Fibroblast of skin of back (primary cell): ENCODE measurements around the gene TM9SF2.

Source experiments
- DNase-seq: peaks from one replicate; pipeline ENCODE4 v3.0.0-alpha.2; 2013

Gene TM9SF2

DNA sequence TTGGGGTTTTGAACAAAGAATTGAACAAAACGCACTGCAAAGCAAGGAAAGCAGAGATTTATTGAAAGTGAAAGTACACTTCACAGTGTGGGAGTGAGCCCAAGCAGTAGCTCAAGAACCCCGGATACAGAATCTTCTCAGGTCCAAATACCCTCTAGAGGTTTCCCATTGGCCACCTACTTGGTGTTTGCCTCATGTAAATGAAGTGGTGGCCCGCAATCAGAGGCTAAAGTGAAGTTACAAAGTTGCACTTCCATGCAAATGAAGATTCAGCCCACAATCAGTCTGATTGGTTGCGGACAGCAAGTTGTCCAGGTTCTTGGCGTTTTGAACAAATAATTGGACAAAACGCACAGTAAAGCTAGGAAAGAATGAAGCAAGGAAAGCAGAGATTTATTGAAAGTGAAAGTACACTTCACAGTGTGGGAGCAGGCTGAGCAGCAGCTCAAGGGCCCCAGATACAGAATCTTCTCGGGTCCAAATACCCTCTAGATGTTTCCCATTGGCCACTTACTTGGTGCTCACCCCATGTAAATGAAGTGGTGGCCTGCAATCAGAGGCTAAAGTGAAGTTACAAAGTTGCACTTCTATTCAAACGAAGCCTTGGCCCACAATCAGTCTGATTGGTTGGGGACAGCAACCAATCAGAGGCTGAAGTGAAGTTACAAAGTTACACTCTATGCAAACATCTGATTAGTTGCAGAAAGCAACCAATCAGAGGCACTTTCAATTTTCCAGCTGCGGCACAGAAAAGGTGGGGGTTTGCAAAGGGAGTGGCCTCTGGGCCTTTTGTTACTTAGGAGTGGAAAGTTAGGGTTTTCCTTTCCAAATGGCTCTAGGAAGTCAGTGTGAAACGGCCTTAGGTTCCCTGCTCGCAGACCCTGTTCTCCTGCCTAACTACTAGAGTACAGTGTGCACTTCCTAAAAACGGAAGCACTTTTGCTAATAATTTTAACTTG lies 4.8 kb upstream of the TM9SF2 start:
- peak; percentile 66 for DNase-seq

DNA sequence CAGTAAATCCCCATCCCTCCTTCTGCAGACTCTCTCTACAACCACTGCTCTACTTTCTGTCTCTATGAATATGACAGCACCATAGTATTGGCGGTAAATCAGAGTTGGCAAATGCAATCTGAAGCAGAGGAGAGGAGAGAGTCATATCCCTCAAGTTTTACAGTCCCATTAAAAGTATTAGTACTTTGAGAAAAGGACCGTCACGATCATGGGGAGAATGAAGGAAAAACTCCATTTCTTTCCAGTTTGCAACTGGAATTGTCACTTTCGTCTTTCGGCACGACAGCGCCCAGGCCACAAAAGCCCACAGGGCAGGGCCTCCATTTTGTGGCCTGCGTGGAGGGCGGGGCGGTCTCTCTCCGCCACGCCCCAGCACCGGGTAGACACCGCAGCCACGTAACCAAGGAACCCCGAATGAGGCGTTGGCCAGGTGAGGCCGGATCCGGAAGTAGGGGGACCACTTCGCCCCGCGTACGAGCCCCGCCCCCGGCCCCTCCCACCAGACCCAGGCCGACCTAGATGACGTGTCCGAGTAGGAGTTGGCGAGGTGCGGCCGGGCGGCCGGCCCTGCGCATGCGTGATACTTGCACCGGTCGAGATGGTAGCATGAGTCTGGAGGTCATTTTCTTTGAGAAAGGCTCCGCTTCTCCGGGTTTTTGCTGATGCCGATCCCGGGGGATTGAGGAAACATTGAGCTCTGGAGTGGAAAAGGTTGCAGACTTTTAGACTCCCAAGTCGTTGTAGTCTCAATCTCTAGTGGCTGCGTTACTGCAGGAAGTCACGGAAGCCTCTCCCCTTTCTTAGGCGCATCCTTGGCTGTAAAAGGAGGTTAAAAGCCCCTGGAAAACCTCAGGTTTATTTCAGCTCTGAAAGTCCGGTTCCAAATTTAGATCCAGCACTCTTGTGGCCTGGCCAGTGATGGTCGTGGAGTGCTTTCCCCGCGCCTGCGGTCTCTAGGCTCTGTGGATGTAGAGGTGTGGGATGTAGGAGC lies 2.8 kb upstream of the TM9SF2 start:
- DNase-seq, result peak; percentile 96

DNA sequence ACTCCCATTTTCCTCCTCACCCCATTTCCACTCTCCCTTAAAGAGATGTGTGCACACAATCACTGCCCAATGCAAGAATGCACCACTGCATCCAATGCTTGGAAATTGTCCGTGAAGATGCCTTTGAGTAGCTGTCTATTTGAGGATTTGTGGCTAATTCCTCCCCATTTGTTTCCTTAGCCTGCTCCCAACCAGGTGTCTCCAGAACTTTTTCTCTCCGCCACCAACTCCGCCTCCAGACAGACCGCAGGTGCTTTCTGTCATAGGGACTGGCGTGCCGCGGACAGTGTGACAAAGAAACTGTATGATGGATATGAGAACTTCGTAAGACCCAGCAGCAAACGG lies 461 bp upstream of the TM9SF2 start:
- DNase-seq, result no peak

DNA sequence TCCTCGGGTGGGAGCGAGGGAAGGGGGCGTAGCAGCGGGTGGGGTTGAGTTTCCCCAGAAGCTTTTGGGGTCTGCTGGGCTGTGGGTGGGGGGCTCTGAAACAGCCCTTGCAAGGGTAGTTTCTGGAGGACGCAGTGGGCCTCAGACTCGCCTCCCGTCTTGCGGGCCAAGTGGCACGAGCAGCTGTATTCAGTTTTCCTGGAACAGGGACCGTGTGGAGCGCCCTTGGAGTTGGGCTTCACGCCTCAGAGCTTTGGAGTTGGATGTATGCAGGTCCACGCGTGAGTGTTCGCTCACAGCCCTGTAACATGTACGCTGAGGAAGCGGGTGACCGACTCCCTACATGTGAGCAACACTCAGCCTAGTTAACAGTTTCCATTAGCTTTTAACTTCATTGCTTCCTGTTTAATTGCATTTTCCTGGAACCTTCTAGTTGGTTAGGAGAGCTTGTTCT lies 603 bp downstream of the TM9SF2 start:
- DNase-seq, result peak; percentile 18

DNA sequence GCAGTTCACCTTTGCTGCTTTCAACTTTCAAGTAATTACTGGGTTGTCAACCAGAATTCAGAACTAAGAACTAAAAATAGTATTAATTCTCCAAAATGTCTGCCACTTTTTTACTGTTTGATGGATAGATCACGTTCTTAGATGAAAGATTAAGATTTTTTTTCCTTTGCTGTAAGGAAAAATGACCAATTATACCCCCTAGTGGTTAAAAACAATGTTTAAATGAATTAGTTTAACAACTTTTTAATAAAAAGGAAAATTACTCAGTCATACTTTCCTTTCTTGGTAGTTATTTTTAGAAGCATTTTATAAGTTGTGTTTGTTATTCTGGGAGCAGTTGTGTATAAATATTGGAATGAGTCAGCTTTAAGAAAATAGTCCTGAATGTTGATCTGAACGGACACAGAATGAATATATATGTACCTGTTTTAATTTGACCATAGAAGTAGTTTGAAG lies 4.6 kb downstream of the TM9SF2 start:
- DNase-seq, result peak; percentile 18

DNA sequence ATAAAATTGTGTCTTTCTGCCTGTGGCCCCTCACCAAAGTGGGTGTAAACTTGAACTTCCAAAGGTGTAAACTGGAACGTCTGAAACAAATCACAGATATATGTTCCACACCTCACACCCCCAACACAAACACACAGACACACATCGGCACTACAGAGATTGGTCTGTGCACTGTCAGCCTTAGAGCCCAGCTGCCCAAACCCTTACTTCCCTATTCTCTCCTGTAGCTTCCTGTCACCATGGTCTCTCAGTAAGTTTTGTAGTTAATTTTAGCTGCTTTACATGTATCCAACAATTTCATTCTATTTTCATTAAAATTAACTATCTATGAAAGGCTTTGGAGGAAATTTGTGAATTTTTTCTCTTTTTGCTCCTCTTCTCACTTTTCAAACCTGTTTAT lies 5.4 kb downstream of the TM9SF2 start:
- no peak for DNase-seq

GRCh38 chr13:99507054-99507453 lies 5.8 kb downstream of the TM9SF2 start:
- DNase-seq, result no peak

- DNase-seq, result no peak
Measured at GRCh38 chr13:99507551-99507950, 6.3 kb downstream of the TM9SF2 start.

DNA sequence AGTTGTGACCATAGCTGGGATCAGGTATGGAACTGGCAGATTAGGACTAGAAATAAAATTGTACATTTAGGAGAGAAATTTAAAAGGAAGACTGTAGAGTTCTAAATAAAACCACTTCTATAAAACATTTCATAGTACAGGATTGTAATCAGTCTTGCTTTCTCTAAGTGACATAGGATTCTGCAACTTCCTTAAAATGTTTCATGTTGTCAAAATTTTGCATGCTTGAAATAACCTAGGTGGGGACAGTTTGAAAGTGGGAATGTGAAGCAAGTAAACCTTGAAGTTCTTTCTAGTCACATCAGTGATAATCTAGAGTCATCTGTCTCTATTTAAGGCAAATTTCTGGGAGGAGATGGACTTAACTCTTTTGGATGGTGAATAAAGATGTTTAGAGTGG lies 6.7 kb downstream of the TM9SF2 start:
- no peak for DNase-seq

DNA sequence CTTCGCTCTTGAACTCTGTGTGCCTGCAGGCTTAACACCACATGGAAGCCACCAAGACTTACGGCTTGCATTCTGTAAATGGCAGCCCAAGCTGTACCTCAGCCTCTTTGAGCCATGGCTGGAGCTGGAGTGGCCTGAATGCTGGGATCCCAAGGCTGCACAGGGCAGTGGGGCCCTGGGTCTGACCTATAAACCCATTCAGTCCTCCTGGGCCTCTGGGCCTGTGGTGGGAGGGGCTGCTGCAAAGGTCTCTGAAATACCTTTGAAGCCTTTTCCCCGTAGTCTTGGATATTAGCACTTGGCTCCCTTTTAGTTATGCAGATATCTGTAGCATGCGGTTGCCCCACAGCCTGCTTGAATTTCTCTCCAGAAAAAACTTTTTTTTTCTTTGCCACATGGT lies 8.2 kb downstream of the TM9SF2 start:
- DNase-seq, result no peak

GRCh38 chr13:99514801-99515200 lies 13.5 kb downstream of the TM9SF2 start:
- no peak for DNase-seq

DNA sequence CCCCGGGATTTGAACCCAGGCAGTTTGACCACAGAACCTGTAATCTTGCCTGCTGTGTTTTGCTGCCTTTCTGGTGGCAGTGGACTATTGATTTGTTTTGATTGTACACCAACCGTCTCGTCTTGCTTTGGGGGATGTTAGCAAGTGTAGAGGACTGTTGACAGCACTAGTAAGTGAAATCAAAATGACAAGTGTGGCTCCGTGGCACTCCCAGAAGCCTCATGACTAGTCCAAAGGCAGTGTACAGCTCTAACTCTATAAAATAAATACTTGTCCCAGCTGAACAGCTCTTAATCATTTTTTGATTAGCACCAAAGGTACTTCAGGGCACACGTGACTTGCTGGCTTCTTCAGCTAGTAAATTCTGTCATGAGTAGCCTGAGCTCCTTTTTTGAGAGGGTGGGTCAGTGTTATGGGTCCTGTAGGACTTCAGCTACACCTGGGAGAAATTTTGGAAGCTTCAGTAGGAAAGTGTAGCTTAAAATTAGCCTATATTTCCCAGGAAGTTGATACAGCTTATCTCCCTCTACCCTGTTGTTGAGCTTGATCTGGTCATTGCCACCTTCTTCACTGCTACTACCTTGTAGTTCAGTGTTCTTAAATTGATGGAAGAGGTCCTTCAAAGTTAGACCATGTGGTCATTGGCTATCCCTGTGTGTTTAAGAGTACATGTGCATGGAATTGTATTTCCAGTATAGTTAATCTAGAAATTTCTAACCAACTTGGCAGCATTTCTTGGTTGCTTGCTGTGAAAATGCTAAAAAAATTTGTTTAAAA lies 15.1 kb downstream of the TM9SF2 start:
- DNase-seq, result no peak

- DNase-seq, result no peak
Measured at GRCh38 chr13:99517577-99517976, 16.3 kb downstream of the TM9SF2 start.

- DNase-seq, result no peak
Measured at GRCh38 chr13:99517984-99518383, 16.7 kb downstream of the TM9SF2 start.

GRCh38 chr13:99522298-99522697 lies 21.0 kb downstream of the TM9SF2 start:
- no peak for DNase-seq

GRCh38 chr13:99523838-99524237 lies 22.6 kb downstream of the TM9SF2 start:
- DNase-seq, result no peak

GRCh38 chr13:99525967-99526366 lies 24.7 kb downstream of the TM9SF2 start:
- DNase-seq, result no peak

GRCh38 chr13:99526549-99526948 lies 25.3 kb downstream of the TM9SF2 start:
- DNase-seq, result no peak

- no peak for DNase-seq
Measured at GRCh38 chr13:99527301-99527700, 26.0 kb downstream of the TM9SF2 start.

DNA sequence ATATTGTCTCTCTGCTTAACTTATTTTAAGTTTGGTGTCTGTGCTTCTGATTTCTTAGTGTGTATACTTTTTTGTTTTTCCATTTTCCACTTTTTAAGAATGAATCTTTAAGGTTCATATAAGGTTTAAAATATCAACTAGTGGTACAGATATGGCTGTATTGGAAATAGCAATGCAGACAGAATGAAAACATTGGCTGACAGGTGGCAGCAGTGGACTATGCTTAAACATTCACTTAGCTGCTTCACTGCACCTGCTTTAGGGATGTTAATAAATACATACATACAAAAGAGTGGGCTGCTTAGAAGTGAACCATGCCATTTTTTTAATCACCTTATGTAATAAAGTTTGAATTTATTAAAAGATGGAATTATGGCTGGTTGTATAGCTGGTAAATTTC lies 27.3 kb downstream of the TM9SF2 start:
- DNase-seq, result no peak

- no peak for DNase-seq
Measured at GRCh38 chr13:99536023-99536422, 34.8 kb downstream of the TM9SF2 start.

DNA sequence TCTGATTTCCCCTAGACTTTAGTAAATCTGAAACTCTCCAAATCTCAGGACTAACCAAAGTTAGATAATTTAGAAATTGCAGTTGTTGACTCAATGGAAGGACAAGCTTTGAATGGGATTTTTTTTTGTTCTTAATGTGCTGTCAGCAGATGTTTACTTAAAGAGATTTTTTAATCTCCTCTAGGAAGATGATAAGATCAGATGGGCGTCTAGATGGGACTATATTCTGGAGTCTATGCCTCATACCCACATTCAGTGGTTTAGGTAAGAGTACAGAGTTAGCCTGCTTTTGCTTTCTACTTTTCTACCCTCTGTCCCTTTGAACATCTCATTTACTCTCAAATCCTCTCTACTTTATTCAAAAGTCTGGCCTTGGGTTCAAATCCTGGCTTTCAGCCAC lies 39.3 kb downstream of the TM9SF2 start:
- DNase-seq, result no peak
